SK-N-SH (cell line): Measurements from ENCODE around the gene CASP7. TPM values are rescaled to one million over a fixed set of nuclear protein-coding genes. Genes with fewer than 3 reads are reported as not detected.

Experiments used
- CTCF ChIA-PET: fragments of 300-600, 350-600 bp; formaldehyde crosslinking; extraction: SDS; loops from one replicate; lab custom pipeline; 2021; lab: Yijun Ruan, JAX
- POLR2A ChIA-PET: fragments of 350-600 bp; sonication (Branson Sonifier 250); formaldehyde crosslinking; extraction: SDS; loops from one replicate; lab custom pipeline; 2020; ENCODE audit warnings: antibody characterized with exemption, inconsistent platforms; lab: Yijun Ruan, JAX
- DNase-seq: peaks from one replicate; pipeline ENCODE4 v3.0.0; 2012
- H2AFZ ChIP-seq: fragments of 200-600 bp; sonication (generic); 2 replicates; pipeline ENCODE4 v1.8.1; 2016; ENCODE audit warnings: antibody characterized with exemption, mild to moderate bottlenecking, low read depth
- H3F3A ChIP-seq: fragments of 200-600 bp; sonication (generic); replicated peaks from 2 replicates; pipeline ENCODE3; 2016; ENCODE audit warnings: antibody characterized with exemption, mild to moderate bottlenecking; ENCODE audit not compliant: insufficient read depth
- H3K27ac ChIP-seq, 2 experiments: fragments of 200-500 bp in 1 of 2; fragments of 200-600 bp in 1 of 2; sonication (Bioruptor generic) in 1 of 2; sonication (generic), shearing (Covaris generic) in 1 of 2; 2 replicates each; pipeline versions ENCODE4 v1.5.1 to v1.6.1; 2014 to 2016; ENCODE audit warnings: low read depth in 2 of 2, inconsistent platforms in 1 of 2, low read length in 1 of 2, mild to moderate bottlenecking in 1 of 2, mixed read lengths in 1 of 2
- H3K27me3 ChIP-seq: fragments of 200-600 bp; sonication (generic), shearing (Covaris generic); 2 replicates; pipeline ENCODE4 v1.6.1; 2016; ENCODE audit warnings: mixed run types; ENCODE audit not compliant: insufficient read depth
- H3K36me3 ChIP-seq, 2 experiments: fragments of 200-500 bp in 1 of 2; fragments of 200-600 bp in 1 of 2; sonication (Bioruptor generic) in 1 of 2; sonication (generic) in 1 of 2; replicated peaks in 1 of 2; 2 replicates each; pipeline versions ENCODE3 to v1.5.1; 2014 to 2016; ENCODE audit warnings: low read length in 1 of 2, mild to moderate bottlenecking in 1 of 2; ENCODE audit not compliant: insufficient read depth in 2 of 2, control insufficient read depth in 1 of 2
- H3K4me1 ChIP-seq, 2 experiments: fragments of 200-500 bp in 1 of 2; fragments of 200-600 bp in 1 of 2; sonication (Bioruptor generic) in 1 of 2; sonication (generic), shearing (Covaris generic) in 1 of 2; 2 replicates each; pipeline versions ENCODE4 v1.5.1 to v1.6.1; 2014 to 2016; ENCODE audit warnings: low read depth in 1 of 2, low read length in 1 of 2, mixed run types in 1 of 2; ENCODE audit not compliant: insufficient read depth in 2 of 2, control insufficient read depth in 1 of 2
- H3K4me2 ChIP-seq: fragments of 200-600 bp; sonication (generic), shearing (Covaris generic); 2 replicates; pipeline ENCODE4 v1.6.1; 2017; ENCODE audit warnings: mixed run types
- H3K4me3 ChIP-seq, 2 experiments: fragments of 200-500 bp in 1 of 2; fragments of 200-600 bp in 1 of 2; sonication (Bioruptor generic) in 1 of 2; sonication (generic), shearing (Covaris generic) in 1 of 2; 2 replicates each; pipeline versions ENCODE4 v1.5.1 to v1.8.1; 2014 to 2016; ENCODE audit warnings: low read depth in 2 of 2, inconsistent platforms in 1 of 2, low read length in 1 of 2, mild to moderate bottlenecking in 1 of 2, mixed read lengths in 1 of 2, moderate library complexity in 1 of 2
- H3K79me2 ChIP-seq: fragments of 200-600 bp; sonication (generic); 2 replicates; pipeline ENCODE4 v1.8.1; 2017; ENCODE audit warnings: mild to moderate bottlenecking; ENCODE audit not compliant: insufficient read depth
- H3K9ac ChIP-seq: fragments of 200-600 bp; sonication (generic); 2 replicates; pipeline ENCODE4 v1.6.1; 2017; ENCODE audit warnings: mixed run types
- H3K9me2 ChIP-seq: fragments of 200-600 bp; sonication (generic); 2 replicates; pipeline ENCODE4 v1.6.1; 2017; ENCODE audit warnings: mixed run types
- H3K9me3 ChIP-seq: fragments of 200-600 bp; sonication (generic); 2 replicates; pipeline ENCODE4 v1.6.1; 2017; ENCODE audit warnings: mixed run types, mild to moderate bottlenecking, moderate library complexity
- H4K20me1 ChIP-seq: fragments of 200-600 bp; sonication (generic); 2 replicates; pipeline ENCODE4 v1.6.1; 2017; ENCODE audit warnings: mild to moderate bottlenecking, mixed run types; ENCODE audit not compliant: insufficient read depth
- ELF1 ChIP-seq: IDR thresholded peaks from 2 replicates; pipeline ENCODE4 v1.4.0; 2012
- EP300 ChIP-seq, 2 experiments: IDR thresholded peaks; 2 replicates each; pipeline versions ENCODE4 v1.4.0 to v1.6.1; 2012; ENCODE audit warnings: borderline replicate concordance in 1 of 2, low read depth in 1 of 2, low read length in 1 of 2
- EZH2phosphoT487 ChIP-seq: fragments of 200-600 bp; sonication (generic); IDR thresholded peaks from 2 replicates; pipeline ENCODE4 v1.6.1; 2017; ENCODE audit warnings: low read depth, mixed run types, mild to moderate bottlenecking, antibody characterized with exemption, moderate library complexity, borderline replicate concordance
- FOSL2 ChIP-seq: IDR thresholded peaks from 2 replicates; pipeline ENCODE4 v1.4.0; 2012; ENCODE audit warnings: low read depth, mild to moderate bottlenecking, moderate library complexity, borderline replicate concordance
- FOXJ3 ChIP-seq: sonication (generic); formaldehyde crosslinking; IDR thresholded peaks from 2 replicates; pipeline ENCODE4 v1.5.1; 2020; ENCODE audit warnings: mild to moderate bottlenecking, missing genetic modification reagents
- FOXM1 ChIP-seq: IDR thresholded peaks from 2 replicates; pipeline ENCODE4 v1.4.0; 2012; ENCODE audit warnings: low read depth, mild to moderate bottlenecking
- IRF3 ChIP-seq: fragments of 150-350 bp; IDR thresholded peaks from 2 replicates; pipeline ENCODE4 v1.6.1; 2016; ENCODE audit warnings: mild to moderate bottlenecking, low read depth, low read length
- JUND ChIP-seq: IDR thresholded peaks from 2 replicates; pipeline ENCODE4 v1.4.0; 2012
- MEF2A ChIP-seq: IDR thresholded peaks from 2 replicates; pipeline ENCODE4 v1.4.0; 2012; ENCODE audit warnings: low read depth, borderline replicate concordance
- MXI1 ChIP-seq: IDR thresholded peaks from 2 replicates; pipeline ENCODE4 v1.6.1; 2012; ENCODE audit warnings: mild to moderate bottlenecking, low read depth, low read length, improper control_type of control experiment
- NRF1 ChIP-seq: IDR thresholded peaks from 2 replicates; pipeline ENCODE4 v1.6.1; 2012; ENCODE audit warnings: low read depth, mild to moderate bottlenecking, low read length
- POLR2AphosphoS5 ChIP-seq: IDR thresholded peaks from 2 replicates; pipeline ENCODE4 v1.6.1; 2012; ENCODE audit warnings: low read depth, low read length
- RAD21 ChIP-seq: IDR thresholded peaks from 2 replicates; pipeline ENCODE4 v1.6.1; 2012; ENCODE audit warnings: mild to moderate bottlenecking, low read length
- RCOR1 ChIP-seq: fragments of 150-350 bp; IDR thresholded peaks from 2 replicates; pipeline ENCODE4 v1.6.1; 2017; ENCODE audit warnings: antibody characterized with exemption, low read length
- SIN3A ChIP-seq: IDR thresholded peaks from 2 replicates; pipeline ENCODE4 v1.6.1; 2012; ENCODE audit warnings: low read depth, mild to moderate bottlenecking, low read length, moderate library complexity, borderline replicate concordance
- TAF1 ChIP-seq: IDR thresholded peaks from 2 replicates; pipeline ENCODE4 v1.6.1; 2012; ENCODE audit warnings: low read depth, mild to moderate bottlenecking, low read length, moderate library complexity, borderline replicate concordance
- YY1 ChIP-seq: IDR thresholded peaks from 2 replicates; pipeline ENCODE4 v1.4.0; 2012; ENCODE audit warnings: low read depth, mild to moderate bottlenecking
- WGBS: methylation state at CpG from one replicate; pipeline ENCODE4 v1.1.6; 2017; ENCODE audit warnings: low lambda C conversion rate; 5-methylcytosine and 5-hydroxymethylcytosine counted together
- polyA plus RNA-seq, 3 experiments: library from polyadenylated mRNA; depleted of rRNA; stranded (reverse); fragments of >200 nt; gene quantifications; 2 replicates each; pipeline ENCODE4 v1.2.3, GENCODE V29; 2012
- TF ChIP-seq, protein P1 (sequence below): IDR thresholded peaks from 2 replicates; pipeline ENCODE4 v1.4.0; 2012; ENCODE audit warnings: low read depth, borderline replicate concordance
- TF ChIP-seq, protein P2 (sequence below): IDR thresholded peaks from 2 replicates; pipeline ENCODE4 v1.6.1; 2012; ENCODE audit warnings: mild to moderate bottlenecking, low read depth, low read length, moderate library complexity
- TF ChIP-seq, protein P3 (sequence below): fragments of 150-350 bp; IDR thresholded peaks from 2 replicates; pipeline ENCODE4 v1.6.1; 2017; ENCODE audit warnings: antibody characterized with exemption, low read length, low read depth, borderline replicate concordance

Gene CASP7
- polyA plus RNA-seq, 1 of the 3 experiments (the other 2 are of a cell fraction) = 15.1 TPM

- no peaks in the 10 kb centered on the region for H3K9me2 ChIP-seq
- TF ChIP-seq NRF1 (no peak), ELF1 (no peak), JUND (no peak), RAD21 (no peak)
- H3K27me3 ChIP-seq = no peaks in the 10 kb centered on the region
- H3K4me2 ChIP-seq = no peak overlapping the region
- H3K27ac ChIP-seq = no peak overlapping the region
- H2AFZ ChIP-seq = no peak overlapping the region
- POLR2A ChIA-PET = no interaction called here
- H3K36me3 ChIP-seq = no peaks in the 10 kb centered on the region
- no peak for DNase-seq
- CTCF ChIA-PET = interaction anchor here (1.8 kb wide), 1 partner anchor 48 kb away, joined by 3 read pairs; the partner anchor contains the start of gene CASP7
- 25% methylated on average over 6 of the region's 6 CpGs for WGBS
- H3K4me1 ChIP-seq = no peaks in the 10 kb centered on the region; a peak in 1 of 4 replicates
- no peaks in the 10 kb centered on the region for H4K20me1 ChIP-seq
- H3F3A ChIP-seq = no peaks in the 10 kb centered on the region
- H3K4me3 ChIP-seq = no peak overlapping the region
- no peaks in the 10 kb centered on the region for H3K79me2 ChIP-seq
- H3K9ac ChIP-seq = no peak overlapping the region
- no peaks in the 10 kb centered on the region for H3K9me3 ChIP-seq
Measured at GRCh38 chr10:113631684-113632367, 47.9 kb upstream of the CASP7 start.

DNA sequence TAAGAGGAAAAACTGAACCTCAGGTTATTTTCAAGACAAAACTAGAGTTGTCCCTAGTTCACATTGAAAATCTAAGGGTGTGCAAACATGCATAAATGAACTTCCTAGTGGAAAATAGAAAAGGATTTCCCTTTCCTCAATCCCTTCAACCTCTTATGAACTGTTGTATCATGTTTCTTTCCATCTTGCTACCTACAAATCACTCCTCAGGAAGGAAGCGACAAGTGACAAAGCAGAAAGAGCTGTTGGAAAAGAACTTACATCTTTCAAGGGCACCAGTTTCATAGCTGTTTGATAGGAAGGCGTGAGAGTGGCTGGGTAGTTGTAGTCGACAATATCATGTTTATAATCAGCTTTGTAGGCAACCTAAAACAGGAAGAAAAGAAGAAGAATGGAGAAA, 39.7 kb upstream of the CASP7 start:
- WGBS = 37% methylated on average over 3 of the region's 3 CpGs
- CTCF ChIA-PET = interaction anchor here (0.6 to 1.4 kb wide), 4 partner anchors 10 to 74 kb away, joined by 3 to 4 read pairs (median 3); no protein-coding TSS in a partner anchor

More for the DNA sequence above, 39.7 kb upstream of the CASP7 start:
- no peaks in the 10 kb centered on the region for H3F3A ChIP-seq
- H3K36me3 ChIP-seq = no peaks in the 10 kb centered on the region
- no peak overlapping the region for H3K4me3 ChIP-seq
- H3K79me2 ChIP-seq = no peaks in the 10 kb centered on the region
- H4K20me1 ChIP-seq = no peaks in the 10 kb centered on the region
- H3K9me3 ChIP-seq = no peaks in the 10 kb centered on the region
- H3K27ac ChIP-seq = no peak overlapping the region
- H3K4me2 ChIP-seq = no peak overlapping the region
- no peak overlapping the region for H2AFZ ChIP-seq
- no peaks in the 10 kb centered on the region for H3K9me2 ChIP-seq
- POLR2A ChIA-PET = no interaction called here
- no peak for DNase-seq
- H3K27me3 ChIP-seq = peaks cover 6% of the 10 kb centered on the region; the same call in 1 of the 2 replicates
- H3K9ac ChIP-seq = no peak overlapping the region
- peaks cover 0 to 4% of the 10 kb centered on the region in 2 experiments; a peak in 2 of 4 replicates for H3K4me1 ChIP-seq
- no peak for TF ChIP-seq EP300 (IDR thresholded peaks at IDR 0.05; ENCODE audit: borderline replicate concordance in 1 of 2, low read depth in 1 of 2, low read length in 1 of 2)
- no peak for TF ChIP-seq POLR2AphosphoS5
- TF ChIP-seq, protein P1, sequence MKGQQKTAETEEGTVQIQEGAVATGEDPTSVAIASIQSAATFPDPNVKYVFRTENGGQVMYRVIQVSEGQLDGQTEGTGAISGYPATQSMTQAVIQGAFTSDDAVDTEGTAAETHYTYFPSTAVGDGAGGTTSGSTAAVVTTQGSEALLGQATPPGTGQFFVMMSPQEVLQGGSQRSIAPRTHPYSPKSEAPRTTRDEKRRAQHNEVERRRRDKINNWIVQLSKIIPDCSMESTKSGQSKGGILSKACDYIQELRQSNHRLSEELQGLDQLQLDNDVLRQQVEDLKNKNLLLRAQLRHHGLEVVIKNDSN = no peak
- no peak for TF ChIP-seq ELF1
- TF ChIP-seq TAF1 = no peak
- TF ChIP-seq RAD21 = no peak
- TF ChIP-seq MXI1 = no peak
- TF ChIP-seq EZH2phosphoT487 = no peak
- TF ChIP-seq FOXJ3 (CRISPR knock-in tag) = no peak
- no peak for TF ChIP-seq FOXM1
- TF ChIP-seq RCOR1 = no peak
- no peak for TF ChIP-seq IRF3
- TF ChIP-seq FOSL2 = no peak
- TF ChIP-seq SIN3A = no peak
- TF ChIP-seq NRF1 = no peak
- TF ChIP-seq, protein P2, sequence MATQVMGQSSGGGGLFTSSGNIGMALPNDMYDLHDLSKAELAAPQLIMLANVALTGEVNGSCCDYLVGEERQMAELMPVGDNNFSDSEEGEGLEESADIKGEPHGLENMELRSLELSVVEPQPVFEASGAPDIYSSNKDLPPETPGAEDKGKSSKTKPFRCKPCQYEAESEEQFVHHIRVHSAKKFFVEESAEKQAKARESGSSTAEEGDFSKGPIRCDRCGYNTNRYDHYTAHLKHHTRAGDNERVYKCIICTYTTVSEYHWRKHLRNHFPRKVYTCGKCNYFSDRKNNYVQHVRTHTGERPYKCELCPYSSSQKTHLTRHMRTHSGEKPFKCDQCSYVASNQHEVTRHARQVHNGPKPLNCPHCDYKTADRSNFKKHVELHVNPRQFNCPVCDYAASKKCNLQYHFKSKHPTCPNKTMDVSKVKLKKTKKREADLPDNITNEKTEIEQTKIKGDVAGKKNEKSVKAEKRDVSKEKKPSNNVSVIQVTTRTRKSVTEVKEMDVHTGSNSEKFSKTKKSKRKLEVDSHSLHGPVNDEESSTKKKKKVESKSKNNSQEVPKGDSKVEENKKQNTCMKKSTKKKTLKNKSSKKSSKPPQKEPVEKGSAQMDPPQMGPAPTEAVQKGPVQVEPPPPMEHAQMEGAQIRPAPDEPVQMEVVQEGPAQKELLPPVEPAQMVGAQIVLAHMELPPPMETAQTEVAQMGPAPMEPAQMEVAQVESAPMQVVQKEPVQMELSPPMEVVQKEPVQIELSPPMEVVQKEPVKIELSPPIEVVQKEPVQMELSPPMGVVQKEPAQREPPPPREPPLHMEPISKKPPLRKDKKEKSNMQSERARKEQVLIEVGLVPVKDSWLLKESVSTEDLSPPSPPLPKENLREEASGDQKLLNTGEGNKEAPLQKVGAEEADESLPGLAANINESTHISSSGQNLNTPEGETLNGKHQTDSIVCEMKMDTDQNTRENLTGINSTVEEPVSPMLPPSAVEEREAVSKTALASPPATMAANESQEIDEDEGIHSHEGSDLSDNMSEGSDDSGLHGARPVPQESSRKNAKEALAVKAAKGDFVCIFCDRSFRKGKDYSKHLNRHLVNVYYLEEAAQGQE = no peak
- TF ChIP-seq YY1 = no peak
- TF ChIP-seq, protein P3, sequence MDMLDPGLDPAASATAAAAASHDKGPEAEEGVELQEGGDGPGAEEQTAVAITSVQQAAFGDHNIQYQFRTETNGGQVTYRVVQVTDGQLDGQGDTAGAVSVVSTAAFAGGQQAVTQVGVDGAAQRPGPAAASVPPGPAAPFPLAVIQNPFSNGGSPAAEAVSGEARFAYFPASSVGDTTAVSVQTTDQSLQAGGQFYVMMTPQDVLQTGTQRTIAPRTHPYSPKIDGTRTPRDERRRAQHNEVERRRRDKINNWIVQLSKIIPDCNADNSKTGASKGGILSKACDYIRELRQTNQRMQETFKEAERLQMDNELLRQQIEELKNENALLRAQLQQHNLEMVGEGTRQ = no peak
- TF ChIP-seq MEF2A = no peak
